Measurements from ENCODE around the gene HPSE2.

DNA sequence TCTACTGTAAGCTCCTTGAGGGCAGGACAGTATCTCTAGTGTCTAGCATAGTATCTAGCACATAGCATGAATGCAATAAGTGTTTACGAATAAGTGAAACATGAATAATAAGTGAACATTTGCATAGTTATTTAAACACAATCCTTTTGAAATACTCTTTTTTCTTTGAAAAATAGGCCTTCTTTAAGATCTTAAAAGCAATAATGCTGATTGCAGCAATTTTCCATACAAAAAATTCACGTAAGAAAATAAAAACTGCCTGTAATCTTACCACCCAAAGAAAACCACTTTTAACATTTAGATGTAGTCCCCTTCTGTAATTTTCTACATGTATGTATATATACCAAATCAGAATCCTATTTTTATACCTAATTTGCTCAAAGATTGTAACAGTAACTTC, 626.4 kb downstream of the HPSE2 start:
- TF ChIP-seq, protein P1, sequence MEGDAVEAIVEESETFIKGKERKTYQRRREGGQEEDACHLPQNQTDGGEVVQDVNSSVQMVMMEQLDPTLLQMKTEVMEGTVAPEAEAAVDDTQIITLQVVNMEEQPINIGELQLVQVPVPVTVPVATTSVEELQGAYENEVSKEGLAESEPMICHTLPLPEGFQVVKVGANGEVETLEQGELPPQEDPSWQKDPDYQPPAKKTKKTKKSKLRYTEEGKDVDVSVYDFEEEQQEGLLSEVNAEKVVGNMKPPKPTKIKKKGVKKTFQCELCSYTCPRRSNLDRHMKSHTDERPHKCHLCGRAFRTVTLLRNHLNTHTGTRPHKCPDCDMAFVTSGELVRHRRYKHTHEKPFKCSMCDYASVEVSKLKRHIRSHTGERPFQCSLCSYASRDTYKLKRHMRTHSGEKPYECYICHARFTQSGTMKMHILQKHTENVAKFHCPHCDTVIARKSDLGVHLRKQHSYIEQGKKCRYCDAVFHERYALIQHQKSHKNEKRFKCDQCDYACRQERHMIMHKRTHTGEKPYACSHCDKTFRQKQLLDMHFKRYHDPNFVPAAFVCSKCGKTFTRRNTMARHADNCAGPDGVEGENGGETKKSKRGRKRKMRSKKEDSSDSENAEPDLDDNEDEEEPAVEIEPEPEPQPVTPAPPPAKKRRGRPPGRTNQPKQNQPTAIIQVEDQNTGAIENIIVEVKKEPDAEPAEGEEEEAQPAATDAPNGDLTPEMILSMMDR (IDR thresholded peaks at IDR 0.05; ENCODE audit: low read depth, low read length, missing input control) = no peak
- TF ChIP-seq YY1 (IDR thresholded peaks at IDR 0.05) = no peak
- TF ChIP-seq EGR1 (IDR thresholded peaks at IDR 0.05; ENCODE audit: low read depth in 2 of 2) = no peak
- no peak for TF ChIP-seq RXRA (IDR thresholded peaks at IDR 0.05)
- TF ChIP-seq JUND (IDR thresholded peaks at IDR 0.05) = no peak
- no peak for TF ChIP-seq SP1 (IDR thresholded peaks at IDR 0.05)
- TF ChIP-seq RAD21 (IDR thresholded peaks at IDR 0.05) = no peak
- no peak for TF ChIP-seq FOXA1 (IDR thresholded peaks at IDR 0.05)
- TF ChIP-seq ZBTB33 (IDR thresholded peaks at IDR 0.05) = no peak
